ENCODE data around the gene ST6GALNAC5.

The ST6GALNAC5 gene

GRCh38 chr1:76832521-76832920 is 34.8 kb upstream of the ST6GALNAC5 start:
- no peak overlapping the region for H3K27ac ChIP-seq
- TF ChIP-seq ZFX (IDR thresholded peaks at IDR 0.05) (no peak), CTCF (conservative IDR thresholded peaks at IDR 0.05) (no peak)

GRCh38 chr1:76833151-76833550 is 34.1 kb upstream of the ST6GALNAC5 start:
- no peak for TF ChIP-seq CTCF (conservative IDR thresholded peaks at IDR 0.05)
- TF ChIP-seq ZFX (IDR thresholded peaks at IDR 0.05) = no peak
- no peak overlapping the region for H3K27ac ChIP-seq

GRCh38 chr1:76833856-76834255 is 33.4 kb upstream of the ST6GALNAC5 start:
- TF ChIP-seq ZFX (IDR thresholded peaks at IDR 0.05) (no peak), CTCF (conservative IDR thresholded peaks at IDR 0.05) (no peak)
- H3K27ac ChIP-seq = no peak overlapping the region

- TF ChIP-seq CTCF (conservative IDR thresholded peaks at IDR 0.05) (no peak), ZFX (IDR thresholded peaks at IDR 0.05) (no peak)
- no peak overlapping the region for H3K27ac ChIP-seq
Observed at GRCh38 chr1:76835203-76835602, 32.1 kb upstream of the ST6GALNAC5 start.

- H3K27ac ChIP-seq = no peak overlapping the region
- TF ChIP-seq ZFX (IDR thresholded peaks at IDR 0.05) (no peak), CTCF (conservative IDR thresholded peaks at IDR 0.05) (no peak)
Observed at GRCh38 chr1:76840278-76840677, 27.0 kb upstream of the ST6GALNAC5 start.

GRCh38 chr1:76841460-76841859 is 25.8 kb upstream of the ST6GALNAC5 start:
- H3K27ac ChIP-seq = no peak overlapping the region

GRCh38 chr1:76843821-76844464 is 23.3 kb upstream of the ST6GALNAC5 start:
- H3K27ac ChIP-seq = no peak overlapping the region
- TF ChIP-seq CTCF (conservative IDR thresholded peaks at IDR 0.05) (no peak), ZFX (IDR thresholded peaks at IDR 0.05) (no peak)

More at GRCh38 chr1:76841460-76841859, 25.8 kb upstream of the ST6GALNAC5 start:
- TF ChIP-seq CTCF (conservative IDR thresholded peaks at IDR 0.05) = no peak

Measured in C4-2B (cell line).